ENCODE data around the gene ZNF320.

- TF ChIP-seq NR2C2 (CRISPR knock-in tag; IDR thresholded peaks at IDR 0.05), result no peak
- TF ChIP-seq FOXK1 (CRISPR knock-in tag; IDR thresholded peaks at IDR 0.05), result no peak
- TF ChIP-seq NFE2L1 (CRISPR knock-in tag; IDR thresholded peaks at IDR 0.05), result no peak
- TF ChIP-seq CTCF (IDR thresholded peaks at IDR 0.05), result no peak
- TF ChIP-seq ZNF416 (CRISPR knock-in tag; IDR thresholded peaks at IDR 0.05), result no peak
- no peak for TF ChIP-seq HMGA2 (CRISPR knock-in tag; IDR thresholded peaks at IDR 0.05)
- no peak for TF ChIP-seq FOXP4 (CRISPR knock-in tag; IDR thresholded peaks at IDR 0.05)
- no peak for TF ChIP-seq CREB1 (CRISPR knock-in tag; IDR thresholded peaks at IDR 0.05)
Observed at GRCh38 chr19:52946322-52947310, 49.2 kb upstream of the ZNF320 start.
